ENCODE measurements around the gene TMEM198.

Gene TMEM198

GRCh38 chr2:219545943-219546352 is 2.1 kb downstream of the TMEM198 start:
- no peak for DNase-seq

- no peak for DNase-seq
These were observed 3.8 kb downstream of the TMEM198 start for GRCh38 chr2:219547621-219548020.

DNA sequence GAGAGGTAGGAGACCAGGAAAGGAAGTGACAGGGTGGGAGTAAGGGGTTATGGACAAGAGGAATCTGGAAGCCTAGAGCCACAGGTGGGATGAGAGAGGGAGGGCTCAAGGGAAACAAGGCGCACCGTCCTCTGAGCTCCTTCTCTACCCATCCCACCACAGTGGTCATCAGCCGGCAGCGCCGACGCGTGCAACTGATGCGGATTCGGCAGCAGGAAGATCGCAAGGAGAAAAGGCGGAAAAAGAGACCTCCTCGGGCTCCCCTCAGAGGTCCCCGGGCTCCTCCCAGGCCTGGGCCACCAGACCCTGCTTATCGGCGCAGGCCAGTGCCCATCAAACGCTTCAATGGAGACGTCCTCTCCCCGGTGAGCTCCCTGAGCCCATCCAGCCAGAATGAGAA is 5.2 kb downstream of the TMEM198 start:
- DNase-seq = no peak

- DNase-seq = no peak
These were observed 5.8 kb downstream of the TMEM198 start for GRCh38 chr2:219549619-219550018.

DNA sequence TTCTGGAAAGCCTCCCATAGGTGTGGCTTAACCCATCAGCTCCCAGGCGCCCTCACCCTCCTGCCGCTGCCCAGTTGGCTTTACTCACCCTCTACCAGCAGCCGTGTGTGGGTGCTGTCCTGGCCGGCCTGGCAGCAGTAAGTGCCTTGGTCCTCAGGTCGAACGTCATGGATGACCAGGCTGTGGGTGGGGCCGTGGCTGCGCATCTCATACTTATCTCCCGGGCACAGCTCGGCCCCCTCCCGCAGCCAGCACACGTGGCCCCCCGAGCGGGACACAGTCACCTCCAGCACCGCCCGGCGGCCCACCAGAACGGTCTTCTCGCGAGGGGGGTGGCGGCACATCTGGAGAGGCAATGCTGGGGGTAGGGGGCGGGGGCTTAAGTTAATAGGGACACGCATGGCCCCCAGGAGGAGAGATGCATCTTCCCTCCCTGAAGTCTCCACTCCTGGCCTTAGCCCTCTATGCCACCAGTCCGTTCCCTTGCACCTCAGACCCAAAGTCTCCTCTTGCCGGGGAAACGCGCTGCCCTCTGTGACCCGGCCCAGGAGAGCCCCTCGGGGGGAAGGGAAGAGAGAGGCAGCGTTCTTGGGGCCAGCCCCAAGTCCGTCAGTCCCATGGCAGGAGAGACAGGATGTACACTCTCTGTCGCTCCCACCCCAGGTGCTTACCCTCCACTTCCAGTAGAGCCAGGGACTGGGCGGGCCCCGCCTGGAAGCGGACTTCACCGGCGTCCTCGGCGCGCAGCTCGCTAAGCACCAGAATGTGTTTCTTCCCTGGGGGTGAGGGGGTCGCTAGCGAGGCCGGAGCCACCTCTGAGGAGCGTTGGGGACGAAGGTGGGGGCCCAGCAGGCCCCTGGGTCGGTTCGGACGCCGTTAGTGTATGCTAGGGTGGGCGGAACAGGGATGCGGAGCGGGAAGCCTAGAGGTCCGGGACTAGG is 7.9 kb downstream of the TMEM198 start:
- DNase-seq = no peak

- peak; percentile 65 for DNase-seq
These were observed 8.7 kb downstream of the TMEM198 start for GRCh38 chr2:219552382-219553167.

DNA sequence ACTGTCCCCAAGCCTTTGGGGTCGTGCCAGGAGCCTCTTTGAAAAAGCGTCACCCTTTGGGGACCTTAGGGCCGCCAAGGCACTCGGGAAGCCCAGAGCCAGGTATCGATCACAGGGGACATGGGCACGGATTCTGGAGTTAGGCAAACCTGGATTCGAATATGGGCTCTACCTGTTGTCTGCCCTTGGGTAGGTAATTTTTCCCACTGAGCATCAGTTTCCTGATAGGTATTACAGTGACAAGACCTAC is 9.3 kb downstream of the TMEM198 start:
- DNase-seq = no peak

- no peak for DNase-seq
These were observed 9.7 kb downstream of the TMEM198 start for GRCh38 chr2:219553463-219553963.

- DNase-seq = no peak
These were observed 10.5 kb downstream of the TMEM198 start for GRCh38 chr2:219554350-219554749.

- DNase-seq = no peak
These were observed 12.1 kb downstream of the TMEM198 start for GRCh38 chr2:219555956-219556355.

DNA sequence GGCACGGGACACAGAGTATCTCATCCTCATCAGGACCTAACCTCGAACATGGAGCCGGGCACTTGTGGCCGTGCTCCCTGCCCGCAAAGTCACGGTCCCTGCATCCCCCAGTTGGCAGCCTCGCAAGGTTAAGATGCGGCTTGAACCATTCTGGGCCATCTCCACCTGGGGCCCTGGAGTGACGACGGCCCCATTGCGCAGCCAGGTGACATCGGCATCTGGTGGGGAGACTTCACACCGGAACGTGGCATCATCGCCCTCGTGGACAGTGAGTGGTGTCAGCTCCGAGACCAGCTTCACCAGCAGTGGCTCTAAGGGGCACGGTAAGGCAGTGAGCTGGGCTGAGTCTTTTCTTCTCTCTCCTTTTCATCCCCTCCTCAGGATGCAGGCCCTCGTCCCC is 12.6 kb downstream of the TMEM198 start:
- DNase-seq = no peak

- no peak for DNase-seq
These were observed 13.5 kb downstream of the TMEM198 start for GRCh38 chr2:219557320-219557719.

DNA sequence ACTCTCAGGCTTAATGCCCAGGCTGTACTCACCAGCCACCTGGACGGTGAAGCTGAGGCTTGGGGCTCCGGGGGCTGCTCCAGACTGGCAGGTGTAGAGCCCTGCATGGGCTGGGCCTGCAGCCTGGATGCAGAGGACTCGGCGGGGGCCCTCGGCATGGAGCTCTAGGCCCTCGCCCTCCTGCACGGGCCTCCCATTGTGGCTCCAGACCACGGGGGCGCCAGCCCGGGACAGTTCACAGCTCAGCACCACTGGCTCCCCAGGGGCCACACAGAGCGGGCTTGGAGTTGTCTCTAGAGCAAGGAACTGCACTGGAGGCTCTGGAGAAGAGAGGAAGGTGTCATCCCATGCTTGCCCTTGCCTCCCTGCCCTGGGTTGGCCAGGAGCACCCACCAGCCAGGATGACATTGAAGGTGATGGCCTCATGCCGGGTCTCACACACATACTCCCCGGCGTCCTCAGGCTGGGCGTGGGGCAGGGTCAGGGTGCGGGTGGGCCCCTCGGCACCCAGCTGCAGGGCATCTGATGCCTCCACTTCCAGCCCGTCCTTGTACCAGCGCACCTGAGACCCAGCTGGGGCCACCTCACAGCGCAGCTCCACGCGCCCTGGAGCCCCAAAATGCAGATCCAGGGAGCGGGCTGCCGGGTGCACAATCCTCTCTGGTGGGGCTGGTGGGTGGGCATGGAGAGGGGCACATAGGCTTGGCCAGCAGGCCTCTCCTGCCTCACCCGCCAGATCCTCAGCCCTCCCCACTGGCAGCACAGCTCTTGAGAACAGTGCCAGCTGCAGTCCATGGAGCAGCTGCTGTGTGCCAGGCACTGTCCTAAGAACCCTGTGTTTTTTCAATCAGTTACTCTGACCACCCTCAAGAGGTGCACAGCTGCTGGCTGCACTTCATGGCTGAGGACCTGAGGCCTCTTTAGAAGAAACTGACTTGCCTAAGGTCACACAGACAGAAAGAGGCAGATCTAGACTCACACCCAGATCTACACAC is 14.3 kb downstream of the TMEM198 start:
- no peak for DNase-seq

GRCh38 chr2:219559156-219559915 is 15.5 kb downstream of the TMEM198 start:
- DNase-seq = no peak

GRCh38 chr2:219560037-219560892 is 16.4 kb downstream of the TMEM198 start:
- no peak for DNase-seq

DNA sequence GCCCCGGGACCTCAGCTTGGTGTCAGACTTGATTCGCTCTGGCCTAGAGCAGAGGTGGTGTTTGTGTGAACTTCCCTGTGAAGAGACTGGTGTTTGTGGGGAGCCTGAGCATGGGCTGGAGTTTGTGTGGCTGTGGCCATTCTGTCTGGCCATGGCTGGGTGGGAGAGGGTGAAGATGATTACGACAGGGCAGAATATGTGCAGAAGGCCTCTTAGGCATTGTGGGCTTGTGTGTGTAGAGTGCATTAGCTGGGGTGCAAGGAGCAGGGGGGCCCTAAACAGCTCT is 17.0 kb downstream of the TMEM198 start:
- DNase-seq = no peak

DNA sequence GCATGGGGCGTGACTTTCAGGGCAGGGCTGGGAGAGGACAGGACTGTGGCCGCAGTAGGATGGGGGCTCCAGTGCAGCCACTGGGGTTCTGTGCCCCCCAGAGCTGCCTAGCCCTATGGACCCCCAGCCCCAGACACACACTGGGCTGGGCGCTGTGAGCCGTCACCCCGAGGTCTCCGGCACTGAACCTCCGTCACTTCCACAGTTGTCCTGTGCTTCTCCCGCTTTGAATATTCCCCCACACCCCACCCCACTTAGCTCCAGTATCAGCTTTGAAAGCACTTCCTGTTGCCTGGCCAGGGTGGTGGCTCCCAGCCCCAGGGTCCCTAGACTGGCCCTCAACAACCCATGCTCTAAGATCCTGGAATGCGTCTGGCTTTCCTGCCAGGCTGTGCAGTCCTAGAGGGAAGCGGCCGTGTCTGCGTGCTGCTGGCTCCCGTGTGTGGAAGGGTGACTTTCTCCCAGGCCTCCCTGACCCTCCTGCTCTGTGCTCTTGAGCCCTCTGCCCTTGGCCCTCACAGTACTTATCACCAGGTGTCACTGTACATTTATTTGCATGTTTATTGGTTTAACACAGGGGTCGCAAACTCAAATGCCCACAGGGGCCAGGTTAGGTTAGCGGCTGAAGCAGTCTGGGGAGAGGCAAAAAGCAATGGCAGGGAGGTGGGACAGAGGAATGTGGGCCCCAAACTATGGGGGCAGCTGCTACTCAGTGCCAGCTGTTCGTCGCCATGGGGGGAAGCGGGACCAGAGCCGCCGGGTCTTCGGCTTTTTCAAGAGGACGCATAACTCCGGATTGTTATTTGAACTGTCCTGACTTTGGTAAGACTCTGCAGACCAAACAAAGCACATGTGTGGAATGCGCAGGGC is 17.6 kb downstream of the TMEM198 start:
- no peak for DNase-seq

DNA sequence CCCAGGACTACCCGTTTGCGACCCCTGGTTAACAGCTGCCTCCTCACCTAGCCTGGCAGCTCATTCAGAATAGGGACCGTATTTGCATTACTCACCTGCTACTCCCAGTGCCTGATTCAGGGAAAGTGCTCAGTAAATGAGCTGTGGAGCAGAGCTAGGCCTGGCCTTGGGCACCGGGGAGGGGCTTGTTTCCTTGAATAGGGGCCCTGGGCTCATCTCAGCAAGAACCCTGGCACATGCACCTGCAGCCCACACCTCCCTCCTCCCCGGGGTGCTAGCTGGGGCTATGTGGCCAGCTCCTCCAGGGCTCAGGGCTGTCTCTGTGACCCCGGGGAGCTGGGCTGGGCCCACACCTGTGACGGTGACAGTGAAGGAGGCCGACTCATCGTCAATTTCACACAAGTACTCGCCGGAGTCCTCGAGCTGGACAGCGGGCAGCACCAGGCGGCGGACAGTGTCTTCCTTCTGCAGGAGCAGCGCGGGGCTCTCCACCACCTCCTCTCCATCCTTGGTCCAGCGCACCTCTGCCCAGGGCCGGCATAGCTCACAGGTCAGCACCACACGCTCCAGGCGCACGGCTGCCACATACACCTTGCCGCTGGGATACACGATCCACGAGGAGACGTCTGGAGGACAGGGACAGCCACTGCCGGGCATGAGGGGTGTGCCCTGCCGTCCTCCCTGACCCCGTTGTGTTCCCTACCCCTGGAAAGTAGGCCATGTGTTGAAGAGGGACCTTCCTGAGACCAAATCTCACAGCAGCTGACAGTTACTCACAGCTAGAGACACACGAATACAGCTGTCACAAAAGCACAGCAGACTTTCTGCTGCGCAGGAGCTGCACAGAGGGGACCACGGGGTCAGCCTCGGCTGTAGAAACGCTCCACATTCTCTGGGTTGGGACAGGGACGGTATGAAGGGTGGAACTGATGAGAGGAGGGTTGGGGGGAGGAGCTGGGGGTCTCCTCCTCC is 18.5 kb downstream of the TMEM198 start:
- DNase-seq = no peak
